GM12878 (cell line): ENCODE data around the gene IL17RC. TPM values are rescaled to one million over a fixed set of nuclear protein-coding genes. Genes with fewer than 3 reads are reported as not detected.
A peak's percentile ranks its signal among the peaks of the same experiment; 100 is the strongest.

Source experiments
- BMI1 ChIP-seq: fragments of 450-650 bp; IDR thresholded peaks from 2 replicates; pipeline ENCODE4 v1.6.1; 2016; ENCODE audit warnings: mild to moderate bottlenecking, moderate library complexity, borderline replicate concordance
- CHD4 ChIP-seq: fragments of 200-600 bp; sonication (generic); IDR thresholded peaks from 2 replicates; pipeline ENCODE4 v1.6.1; 2016; ENCODE audit warnings: mild to moderate bottlenecking
- CREM ChIP-seq: IDR thresholded peaks from 2 replicates; pipeline ENCODE4 v1.6.1; 2014; ENCODE audit warnings: antibody characterized with exemption, low read depth
- ESRRA ChIP-seq: IDR thresholded peaks from 2 replicates; pipeline ENCODE4 v1.6.1; 2012; ENCODE audit warnings: mild to moderate bottlenecking, low read length, improper control_type of control experiment
- HCFC1 ChIP-seq: fragments of 150-350 bp; IDR thresholded peaks from 2 replicates; pipeline ENCODE4 v1.6.1; 2014; ENCODE audit warnings: low read length
- HDGF ChIP-seq: fragments of 450-650 bp; IDR thresholded peaks from 2 replicates; pipeline ENCODE4 v1.6.1; 2016; ENCODE audit warnings: antibody characterized with exemption
- IKZF1 ChIP-seq: fragments of 450-650 bp; conservative IDR thresholded peaks from 2 replicates; pipeline ENCODE4 v1.6.1; 2017; ENCODE audit warnings: antibody characterized with exemption, mild to moderate bottlenecking
- KDM1A ChIP-seq: fragments of 200-600 bp; sonication (generic); IDR thresholded peaks from 2 replicates; pipeline ENCODE4 v1.6.1; 2016; ENCODE audit warnings: borderline replicate concordance
- NBN ChIP-seq: fragments of 450-650 bp; IDR thresholded peaks from 2 replicates; pipeline ENCODE4 v1.6.1; 2016
- NR2F1 ChIP-seq: fragments of 450-650 bp; conservative IDR thresholded peaks from 2 replicates; pipeline ENCODE4 v1.6.1; 2017; ENCODE audit warnings: mild to moderate bottlenecking
- PAX8 ChIP-seq: fragments of 450-650 bp; IDR thresholded peaks from 2 replicates; pipeline ENCODE4 v1.6.1; 2017; ENCODE audit warnings: mild to moderate bottlenecking, moderate library complexity
- POLR2A ChIP-seq: IDR thresholded peaks from 2 replicates; pipeline ENCODE4 v1.6.1; 2011; ENCODE audit warnings: low read depth, mild to moderate bottlenecking, low read length
- POLR2AphosphoS2 ChIP-seq: IDR thresholded peaks from 2 replicates; pipeline ENCODE4 v1.6.1; 2011; ENCODE audit warnings: low read depth, mild to moderate bottlenecking, low read length, improper control_type of control experiment, moderate library complexity
- RAD51 ChIP-seq: fragments of 450-650 bp; IDR thresholded peaks from 2 replicates; pipeline ENCODE4 v1.6.1; 2016; ENCODE audit warnings: moderate library complexity, mild to moderate bottlenecking, inconsistent platforms
- RELA ChIP-seq: fragments of 450-650 bp; IDR thresholded peaks from 2 replicates; pipeline ENCODE4 v1.8.0; 2014; ENCODE audit warnings: borderline replicate concordance; ENCODE audit not compliant: partially characterized antibody
- SMC3 ChIP-seq: IDR thresholded peaks from 2 replicates; pipeline ENCODE4 v1.6.1; 2011; ENCODE audit warnings: low read length, improper control_type of control experiment, borderline replicate concordance
- SRF ChIP-seq, 2 experiments: IDR thresholded peaks; 2 replicates each; pipeline ENCODE4 v1.6.1; 2011; ENCODE audit warnings: low read depth in 2 of 2, low read length in 2 of 2, mild to moderate bottlenecking in 1 of 2, moderate library complexity in 1 of 2
- TCF7 ChIP-seq: IDR thresholded peaks from 2 replicates; pipeline ENCODE4 v1.6.1; 2014; ENCODE audit warnings: antibody characterized with exemption, borderline replicate concordance
- polyA plus RNA-seq, 11 experiments: library from polyadenylated mRNA; depleted of rRNA in 4 of 11; unstranded in 6 of 11; stranded (reverse) in 5 of 11; fragments of >200 nt; fragmentation: Nextera tagmentation in 4 of 11; fragmentation: Illumina TruSeq in 1 of 11; extraction: Ambion mirVana in 4 of 11; extraction: Trizol in 1 of 11; gene quantifications; 1 replicate in 1 of 11; 2 replicates in 10 of 11; pipeline versions ENCODE4 v1.2.1 to v1.2.3, GENCODE V29; 2011 to 2016; ENCODE audit warnings: inconsistent platforms in 2 of 11, missing spikeins in 2 of 11, low read depth in 1 of 11
- total RNA-seq, 4 experiments: library from RNA; depleted of rRNA in 3 of 4; stranded (reverse); fragments of >200 nt in 3 of 4; fragmentation: Illumina TruSeq in 1 of 4; extraction: Trizol in 1 of 4; gene quantifications; 2 replicates each; pipeline versions ENCODE4 v1.2.1 to v1.2.3, GENCODE V29; 2013 to 2021
- TF ChIP-seq, protein P1 (sequence below): IDR thresholded peaks from 2 replicates; pipeline ENCODE4 v1.6.1; 2012; ENCODE audit warnings: improper control_type of control experiment, low read depth, low read length; ENCODE audit not compliant: insufficient replicate concordance
- TF ChIP-seq, protein P2 (sequence below): fragments of 450-650 bp; conservative IDR thresholded peaks from 2 replicates; pipeline ENCODE4 v1.6.1; 2017; ENCODE audit warnings: mild to moderate bottlenecking, moderate library complexity
- TF ChIP-seq, protein P3 (sequence below): fragments of 450-650 bp; IDR thresholded peaks from 2 replicates; pipeline ENCODE4 v1.6.1; 2014; ENCODE audit warnings: mild to moderate bottlenecking
- TF ChIP-seq, protein P4 (sequence below): fragments of 450-650 bp; IDR thresholded peaks from 2 replicates; pipeline ENCODE4 v1.6.1; 2016; ENCODE audit warnings: mild to moderate bottlenecking

IL17RC gene
- total and polyA plus RNA-seq, 10 of the 15 experiments (the other 5 are each of a cell fraction or from before 2014, with no cell fraction given), result 0.07 to 4.4 (median 0.34) TPM; not detected in 3

DNA sequence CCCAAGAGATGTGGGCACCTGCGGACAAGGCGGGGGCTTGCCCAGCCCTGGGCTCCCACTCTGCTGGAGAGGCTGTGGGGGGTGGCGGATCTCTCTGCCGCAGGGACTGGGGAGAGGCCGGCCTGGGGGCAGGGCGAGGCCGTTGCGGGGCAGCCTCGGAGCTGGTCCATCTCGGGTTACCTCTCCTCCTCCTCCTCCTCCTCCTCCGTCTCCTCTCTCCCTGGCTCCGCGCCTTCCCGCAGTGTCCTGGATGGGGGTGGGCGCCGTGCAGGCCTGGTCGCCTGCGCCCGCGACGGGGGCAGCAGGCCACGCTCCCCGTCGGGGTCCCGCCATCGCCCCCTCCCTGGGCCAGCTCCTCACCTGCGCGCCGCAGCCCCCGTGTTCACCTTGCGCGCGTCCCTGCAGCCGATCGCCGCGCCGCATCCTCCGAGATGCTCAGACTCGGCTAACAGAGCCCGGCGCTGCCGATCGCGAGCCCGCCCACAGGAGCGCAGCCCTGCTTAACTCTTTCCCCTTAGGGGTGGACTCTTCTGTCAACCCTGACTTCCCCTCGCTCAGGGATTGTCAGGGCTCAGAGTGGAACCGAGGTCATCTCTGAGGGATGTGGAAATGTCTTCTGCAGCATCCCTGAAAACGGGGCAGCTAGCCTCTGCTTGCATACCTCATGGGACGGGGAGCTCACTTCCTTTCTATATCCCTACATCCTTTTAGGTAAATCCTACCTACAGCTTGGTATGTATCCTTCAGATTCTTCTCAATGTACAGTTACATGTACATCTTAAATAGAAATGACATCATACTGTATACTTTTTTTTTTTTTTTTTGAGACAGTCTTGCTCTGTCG, 35.3 kb downstream of the IL17RC start, which contains the start of gene PRRT3 (continued):
- TF ChIP-seq, protein P1, sequence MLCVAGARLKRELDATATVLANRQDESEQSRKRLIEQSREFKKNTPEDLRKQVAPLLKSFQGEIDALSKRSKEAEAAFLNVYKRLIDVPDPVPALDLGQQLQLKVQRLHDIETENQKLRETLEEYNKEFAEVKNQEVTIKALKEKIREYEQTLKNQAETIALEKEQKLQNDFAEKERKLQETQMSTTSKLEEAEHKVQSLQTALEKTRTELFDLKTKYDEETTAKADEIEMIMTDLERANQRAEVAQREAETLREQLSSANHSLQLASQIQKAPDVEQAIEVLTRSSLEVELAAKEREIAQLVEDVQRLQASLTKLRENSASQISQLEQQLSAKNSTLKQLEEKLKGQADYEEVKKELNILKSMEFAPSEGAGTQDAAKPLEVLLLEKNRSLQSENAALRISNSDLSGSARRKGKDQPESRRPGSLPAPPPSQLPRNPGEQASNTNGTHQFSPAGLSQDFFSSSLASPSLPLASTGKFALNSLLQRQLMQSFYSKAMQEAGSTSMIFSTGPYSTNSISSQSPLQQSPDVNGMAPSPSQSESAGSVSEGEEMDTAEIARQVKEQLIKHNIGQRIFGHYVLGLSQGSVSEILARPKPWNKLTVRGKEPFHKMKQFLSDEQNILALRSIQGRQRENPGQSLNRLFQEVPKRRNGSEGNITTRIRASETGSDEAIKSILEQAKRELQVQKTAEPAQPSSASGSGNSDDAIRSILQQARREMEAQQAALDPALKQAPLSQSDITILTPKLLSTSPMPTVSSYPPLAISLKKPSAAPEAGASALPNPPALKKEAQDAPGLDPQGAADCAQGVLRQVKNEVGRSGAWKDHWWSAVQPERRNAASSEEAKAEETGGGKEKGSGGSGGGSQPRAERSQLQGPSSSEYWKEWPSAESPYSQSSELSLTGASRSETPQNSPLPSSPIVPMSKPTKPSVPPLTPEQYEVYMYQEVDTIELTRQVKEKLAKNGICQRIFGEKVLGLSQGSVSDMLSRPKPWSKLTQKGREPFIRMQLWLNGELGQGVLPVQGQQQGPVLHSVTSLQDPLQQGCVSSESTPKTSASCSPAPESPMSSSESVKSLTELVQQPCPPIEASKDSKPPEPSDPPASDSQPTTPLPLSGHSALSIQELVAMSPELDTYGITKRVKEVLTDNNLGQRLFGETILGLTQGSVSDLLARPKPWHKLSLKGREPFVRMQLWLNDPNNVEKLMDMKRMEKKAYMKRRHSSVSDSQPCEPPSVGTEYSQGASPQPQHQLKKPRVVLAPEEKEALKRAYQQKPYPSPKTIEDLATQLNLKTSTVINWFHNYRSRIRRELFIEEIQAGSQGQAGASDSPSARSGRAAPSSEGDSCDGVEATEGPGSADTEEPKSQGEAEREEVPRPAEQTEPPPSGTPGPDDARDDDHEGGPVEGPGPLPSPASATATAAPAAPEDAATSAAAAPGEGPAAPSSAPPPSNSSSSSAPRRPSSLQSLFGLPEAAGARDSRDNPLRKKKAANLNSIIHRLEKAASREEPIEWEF, result peak; percentile 80
- peak; percentile 37; the same call in 1 of the 2 replicates for TF ChIP-seq NBN
- TF ChIP-seq CREM, result 0 out of 2 replicates have a peak, but pooled peaks have one; percentile 37
- peak; percentile 83 to 98 for TF ChIP-seq SRF (IDR thresholded peaks at IDR 0.05; ENCODE audit: low read depth in 2 of 2, low read length in 2 of 2)
- TF ChIP-seq, protein P2, sequence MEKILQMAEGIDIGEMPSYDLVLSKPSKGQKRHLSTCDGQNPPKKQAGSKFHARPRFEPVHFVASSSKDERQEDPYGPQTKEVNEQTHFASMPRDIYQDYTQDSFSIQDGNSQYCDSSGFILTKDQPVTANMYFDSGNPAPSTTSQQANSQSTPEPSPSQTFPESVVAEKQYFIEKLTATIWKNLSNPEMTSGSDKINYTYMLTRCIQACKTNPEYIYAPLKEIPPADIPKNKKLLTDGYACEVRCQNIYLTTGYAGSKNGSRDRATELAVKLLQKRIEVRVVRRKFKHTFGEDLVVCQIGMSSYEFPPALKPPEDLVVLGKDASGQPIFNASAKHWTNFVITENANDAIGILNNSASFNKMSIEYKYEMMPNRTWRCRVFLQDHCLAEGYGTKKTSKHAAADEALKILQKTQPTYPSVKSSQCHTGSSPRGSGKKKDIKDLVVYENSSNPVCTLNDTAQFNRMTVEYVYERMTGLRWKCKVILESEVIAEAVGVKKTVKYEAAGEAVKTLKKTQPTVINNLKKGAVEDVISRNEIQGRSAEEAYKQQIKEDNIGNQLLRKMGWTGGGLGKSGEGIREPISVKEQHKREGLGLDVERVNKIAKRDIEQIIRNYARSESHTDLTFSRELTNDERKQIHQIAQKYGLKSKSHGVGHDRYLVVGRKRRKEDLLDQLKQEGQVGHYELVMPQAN, result peak; percentile 74; the same call in 1 of the 2 replicates
- no peak for TF ChIP-seq RELA
- TF ChIP-seq ESRRA, result 0 out of 2 replicates have a peak, but pooled peaks have one; percentile 27
- TF ChIP-seq, protein P3, sequence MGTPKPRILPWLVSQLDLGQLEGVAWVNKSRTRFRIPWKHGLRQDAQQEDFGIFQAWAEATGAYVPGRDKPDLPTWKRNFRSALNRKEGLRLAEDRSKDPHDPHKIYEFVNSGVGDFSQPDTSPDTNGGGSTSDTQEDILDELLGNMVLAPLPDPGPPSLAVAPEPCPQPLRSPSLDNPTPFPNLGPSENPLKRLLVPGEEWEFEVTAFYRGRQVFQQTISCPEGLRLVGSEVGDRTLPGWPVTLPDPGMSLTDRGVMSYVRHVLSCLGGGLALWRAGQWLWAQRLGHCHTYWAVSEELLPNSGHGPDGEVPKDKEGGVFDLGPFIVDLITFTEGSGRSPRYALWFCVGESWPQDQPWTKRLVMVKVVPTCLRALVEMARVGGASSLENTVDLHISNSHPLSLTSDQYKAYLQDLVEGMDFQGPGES, result no peak
- TF ChIP-seq CHD4, result 0 out of 2 replicates have a peak, but pooled peaks have one; percentile 87
- peak; percentile 59 for TF ChIP-seq IKZF1
- TF ChIP-seq NR2F1, result peak; percentile 33
- TF ChIP-seq TCF7, result no peak
- peak; percentile 70; the same call in 1 of the 2 replicates for TF ChIP-seq HDGF
- no peak for TF ChIP-seq BMI1
- TF ChIP-seq SMC3, result no peak
- TF ChIP-seq POLR2AphosphoS2, result peak; percentile 82
- peak; percentile 77 for TF ChIP-seq POLR2A
- TF ChIP-seq, protein P4, sequence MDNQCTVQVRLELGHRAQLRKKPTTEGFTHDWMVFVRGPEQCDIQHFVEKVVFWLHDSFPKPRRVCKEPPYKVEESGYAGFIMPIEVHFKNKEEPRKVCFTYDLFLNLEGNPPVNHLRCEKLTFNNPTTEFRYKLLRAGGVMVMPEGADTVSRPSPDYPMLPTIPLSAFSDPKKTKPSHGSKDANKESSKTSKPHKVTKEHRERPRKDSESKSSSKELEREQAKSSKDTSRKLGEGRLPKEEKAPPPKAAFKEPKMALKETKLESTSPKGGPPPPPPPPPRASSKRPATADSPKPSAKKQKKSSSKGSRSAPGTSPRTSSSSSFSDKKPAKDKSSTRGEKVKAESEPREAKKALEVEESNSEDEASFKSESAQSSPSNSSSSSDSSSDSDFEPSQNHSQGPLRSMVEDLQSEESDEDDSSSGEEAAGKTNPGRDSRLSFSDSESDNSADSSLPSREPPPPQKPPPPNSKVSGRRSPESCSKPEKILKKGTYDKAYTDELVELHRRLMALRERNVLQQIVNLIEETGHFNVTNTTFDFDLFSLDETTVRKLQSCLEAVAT, result peak; percentile 100
- no peak for TF ChIP-seq PAX8
- peak; percentile 43; the same call in 1 of the 2 replicates for TF ChIP-seq HCFC1
- no peak for TF ChIP-seq RAD51
- peak; percentile 91; the same call in 1 of the 2 replicates for TF ChIP-seq KDM1A
